H1 (cell line): ENCODE data around the gene PPP2R3A. TPM values are rescaled to one million over a fixed set of nuclear protein-coding genes. Genes with fewer than 3 reads are reported as not detected.

Experiments used
- CTCF ChIA-PET: fragments of 300-600 bp; sonication (Branson Sonifier 250); formaldehyde crosslinking; loops from one replicate; lab custom pipeline; 2021; ENCODE audit not compliant: partially characterized antibody; lab: Charles Lee
- POLR2A ChIA-PET: fragments of 300-600 bp; sonication (Branson Sonifier 250); formaldehyde crosslinking; loops from one replicate; lab custom pipeline; 2021; ENCODE audit warnings: inconsistent platforms; ENCODE audit not compliant: partially characterized antibody; lab: Charles Lee
- DNase-seq, 2 experiments: peaks; one replicate each; pipeline versions ENCODE4 v3.0.0 to v3.0.0-alpha.2; 2010 to 2022; ENCODE audit warnings: low spot score in 2 of 2, low read depth in 1 of 2, mixed read lengths in 1 of 2
- FAIRE-seq: peaks from 2 replicates; lab custom pipeline; 2011; peaks lifted over from hg19 to GRCh38; lab: Jason Lieb, UNC
- H2AFZ ChIP-seq: 2 replicates; pipeline ENCODE4 v1.8.1; 2012; ENCODE audit warnings: low read length, inconsistent platforms
- H2AK5ac ChIP-seq: 2 replicates; pipeline ENCODE4 v1.6.1; 2013; ENCODE audit warnings: low read depth, low read length
- H2BK120ac ChIP-seq: replicated peaks from 2 replicates; pipeline ENCODE3; 2013; ENCODE audit warnings: low read depth, low read length, inconsistent platforms
- H2BK12ac ChIP-seq: 2 replicates; pipeline ENCODE4 v1.6.1; 2013; ENCODE audit warnings: low read depth, low read length
- H2BK15ac ChIP-seq: 2 replicates; pipeline ENCODE4 v1.6.1; 2013; ENCODE audit warnings: low read length
- H2BK20ac ChIP-seq: 2 replicates; pipeline ENCODE4 v1.6.1; 2013; ENCODE audit warnings: low read length
- H2BK5ac ChIP-seq: 2 replicates; pipeline ENCODE4 v1.6.1; 2013; ENCODE audit warnings: low read depth, low read length
- H3K14ac ChIP-seq: 2 replicates; pipeline ENCODE4 v1.6.1; 2013; ENCODE audit warnings: inconsistent platforms; ENCODE audit not compliant: insufficient read length
- H3K18ac ChIP-seq: 2 replicates; pipeline ENCODE4 v1.6.1; 2013; ENCODE audit warnings: low read length; ENCODE audit errors: extremely low read depth
- H3K23ac ChIP-seq: 2 replicates; pipeline ENCODE4 v1.6.1; 2013; ENCODE audit warnings: inconsistent platforms; ENCODE audit not compliant: insufficient read length
- H3K23me2 ChIP-seq: 2 replicates; pipeline ENCODE4 v1.6.1; 2013; ENCODE audit warnings: low read depth, low read length
- H3K27ac ChIP-seq: 2 replicates; pipeline ENCODE4 v1.6.1; 2011; ENCODE audit warnings: low read depth, low read length, inconsistent platforms
- H3K27me3 ChIP-seq, 4 experiments: replicated peaks in 1 of 4; 1 replicate in 1 of 4; 2 replicates in 3 of 4; pipeline versions ENCODE4 v1.6.1 to v1.8.1; 2011 to 2013; ENCODE audit warnings: low read length in 3 of 4, mild to moderate bottlenecking in 3 of 4, inconsistent platforms in 2 of 4, mixed read lengths in 2 of 4, moderate library complexity in 1 of 4; ENCODE audit not compliant: control insufficient read depth in 3 of 4, insufficient read depth in 3 of 4; ENCODE audit errors: extremely low read depth in 1 of 4
- H3K36me3 ChIP-seq, 4 experiments: 2 replicates each; pipeline versions ENCODE4 v1.6.1 to v1.8.1; 2011 to 2013; ENCODE audit warnings: mild to moderate bottlenecking in 4 of 4, low read length in 3 of 4, moderate library complexity in 2 of 4, control low read depth in 1 of 4, inconsistent platforms in 1 of 4; ENCODE audit not compliant: insufficient read depth in 4 of 4, control insufficient read depth in 2 of 4
- H3K4ac ChIP-seq: replicated peaks from 2 replicates; pipeline ENCODE3; 2013; ENCODE audit warnings: low read length, low read depth, mixed read lengths, inconsistent platforms; ENCODE audit not compliant: insufficient read length
- H3K4me1 ChIP-seq, 4 experiments: replicated peaks in 1 of 4; 1 replicate in 1 of 4; 2 replicates in 3 of 4; pipeline versions ENCODE4 v1.6.1 to v1.8.1; 2011 to 2013; ENCODE audit warnings: low read length in 3 of 4, inconsistent platforms in 2 of 4, mixed read lengths in 1 of 4; ENCODE audit not compliant: insufficient read depth in 4 of 4, control insufficient read depth in 3 of 4
- H3K4me2 ChIP-seq, 2 experiments: 2 replicates each; pipeline versions ENCODE4 v1.6.1 to v1.8.1; 2011 to 2013; ENCODE audit warnings: low read depth in 2 of 2, low read length in 2 of 2, control low read depth in 1 of 2, inconsistent platforms in 1 of 2, mild to moderate bottlenecking in 1 of 2; ENCODE audit not compliant: insufficient read depth in 1 of 2
- H3K4me3 ChIP-seq, 4 experiments: fragments of 200-600, 300-600 bp in 1 of 4; sonication (generic), shearing (Covaris generic), sonication (Bioruptor Twin) in 1 of 4; 2 replicates each; pipeline versions ENCODE4 v1.5.1 to v1.8.1; 2011 to 2016; ENCODE audit warnings: low read length in 4 of 4, low read depth in 3 of 4, control low read depth in 2 of 4, inconsistent platforms in 2 of 4, mild to moderate bottlenecking in 2 of 4, mixed read lengths in 1 of 4, moderate library complexity in 1 of 4; ENCODE audit not compliant: insufficient read depth in 2 of 4; ENCODE audit errors: extremely low read depth in 1 of 4
- H3K56ac ChIP-seq: replicated peaks from 2 replicates; pipeline ENCODE3; 2013; ENCODE audit warnings: low read depth, mild to moderate bottlenecking, mixed read lengths, low read length, inconsistent platforms; ENCODE audit not compliant: insufficient read length
- H3K79me1 ChIP-seq: 2 replicates; pipeline ENCODE4 v1.6.1; 2013; ENCODE audit warnings: low read depth, low read length, control low read depth
- H3K79me2 ChIP-seq, 2 experiments: 2 replicates each; pipeline versions ENCODE4 v1.6.1 to v1.8.1; 2012 to 2013; ENCODE audit warnings: low read length in 2 of 2, mild to moderate bottlenecking in 2 of 2, inconsistent platforms in 1 of 2; ENCODE audit not compliant: insufficient read depth in 2 of 2, control insufficient read depth in 1 of 2
- H3K9ac ChIP-seq, 4 experiments: replicated peaks in 1 of 4; 1 replicate in 1 of 4; 2 replicates in 3 of 4; pipeline versions ENCODE4 v1.6.1 to v1.8.1; 2011 to 2013; ENCODE audit warnings: low read depth in 3 of 4, low read length in 3 of 4, control low read depth in 2 of 4, mild to moderate bottlenecking in 2 of 4, moderate library complexity in 2 of 4, inconsistent platforms in 1 of 4; ENCODE audit errors: extremely low read depth in 1 of 4
- H3K9me3 ChIP-seq, 2 experiments: 2 replicates each; pipeline versions ENCODE4 v1.6.1 to v1.8.1; 2012 to 2013; ENCODE audit warnings: mild to moderate bottlenecking in 2 of 2, moderate library complexity in 2 of 2, control low read depth in 1 of 2, inconsistent platforms in 1 of 2, low read depth in 1 of 2, low read length in 1 of 2, mixed read lengths in 1 of 2; ENCODE audit not compliant: insufficient read depth in 2 of 2
- H4K20me1 ChIP-seq, 2 experiments: replicated peaks in 1 of 2; 2 replicates each; pipeline versions ENCODE3 to v1.8.1; 2011 to 2013; ENCODE audit warnings: inconsistent platforms in 2 of 2, low read length in 2 of 2, mild to moderate bottlenecking in 1 of 2; ENCODE audit not compliant: insufficient read depth in 2 of 2, control insufficient read depth in 1 of 2
- H4K5ac ChIP-seq: 2 replicates; pipeline ENCODE4 v1.6.1; 2013; ENCODE audit warnings: low read length, low read depth, mixed read lengths, inconsistent platforms; ENCODE audit not compliant: insufficient read length
- H4K8ac ChIP-seq: 2 replicates; pipeline ENCODE4 v1.8.0; 2013; ENCODE audit warnings: mild to moderate bottlenecking, moderate library complexity, low read length, inconsistent platforms; ENCODE audit not compliant: insufficient read depth; ENCODE audit errors: extremely low read depth
- H4K91ac ChIP-seq: replicated peaks from 2 replicates; pipeline ENCODE3; 2013; ENCODE audit warnings: low read length, mixed read lengths, inconsistent platforms; ENCODE audit not compliant: insufficient read length
- CHD2 ChIP-seq: IDR thresholded peaks from 2 replicates; pipeline ENCODE4 v1.6.1; 2012; ENCODE audit warnings: low read length, improper control_type of control experiment
- FOSL1 ChIP-seq: IDR thresholded peaks from 2 replicates; pipeline ENCODE4 v1.6.1; 2011; ENCODE audit warnings: mild to moderate bottlenecking, low read depth, low read length, moderate library complexity; ENCODE audit not compliant: insufficient read depth
- GTF2F1 ChIP-seq: IDR thresholded peaks from 2 replicates; pipeline ENCODE4 v1.6.1; 2012; ENCODE audit warnings: low read depth, low read length, improper control_type of control experiment, borderline replicate concordance
- JUN ChIP-seq: IDR thresholded peaks from 2 replicates; pipeline ENCODE4 v1.6.1; 2011; ENCODE audit warnings: low read depth, mild to moderate bottlenecking, improper control_type of control experiment, low read length
- KDM4A ChIP-seq: IDR thresholded peaks from one replicate; pipeline ENCODE4 v1.7.1; 2012; ENCODE audit warnings: low read depth, mild to moderate bottlenecking, moderate library complexity, low read length, inconsistent platforms; ENCODE audit not compliant: severe bottlenecking
- KDM5A ChIP-seq: fragments of 200-600 bp; IDR thresholded peaks from 2 replicates; pipeline ENCODE4 v1.7.1; 2012; ENCODE audit warnings: mild to moderate bottlenecking, low read length, inconsistent platforms, mixed read lengths
- MAFK ChIP-seq: IDR thresholded peaks from 2 replicates; pipeline ENCODE4 v1.6.1; 2012; ENCODE audit warnings: low read depth, mild to moderate bottlenecking, improper control_type of control experiment, low read length
- POLR2A ChIP-seq, 2 experiments: IDR thresholded peaks; 1 replicate in 1 of 2; 2 replicates in 1 of 2; pipeline ENCODE4 v1.6.1; 2011; ENCODE audit warnings: low read depth in 2 of 2, low read length in 2 of 2, mild to moderate bottlenecking in 2 of 2; ENCODE audit errors: control extremely low read depth in 1 of 2
- TAF1 ChIP-seq: IDR thresholded peaks from 2 replicates; pipeline ENCODE4 v1.6.1; 2011; ENCODE audit warnings: mild to moderate bottlenecking, low read depth, low read length
- TAF7 ChIP-seq: optimal IDR thresholded peaks from 2 replicates; pipeline ENCODE3; 2011; ENCODE audit warnings: low read depth, mild to moderate bottlenecking, inconsistent platforms, low read length, moderate library complexity, borderline replicate concordance
- WGBS, 2 experiments: shearing (Covaris generic) in 1 of 2; methylation state at CpG; one replicate each; pipeline versions ENCODE4 v1.1.6 to v1.1.7; 2013 to 2015; ENCODE audit warnings: low lambda C conversion rate in 2 of 2, mixed read lengths in 2 of 2, inconsistent platforms in 1 of 2, low coverage in 1 of 2, missing lambda C conversion rate in 1 of 2; ENCODE audit not compliant: insufficient replicate concordance in 2 of 2, insufficient coverage in 1 of 2, insufficient read length in 1 of 2; ENCODE audit errors: extremely low coverage in 1 of 2, missing lambda C conversion rate in 1 of 2; 5-methylcytosine and 5-hydroxymethylcytosine counted together
- polyA plus RNA-seq, 7 experiments: library from polyadenylated mRNA; depleted of rRNA in 3 of 7; stranded (reverse) in 5 of 7; unstranded in 2 of 7; fragments of >200 nt in 5 of 7; fragments of 200-250 nt in 2 of 7; gene quantifications; 1 replicate in 5 of 7; 2 replicates in 1 of 7; 4 replicates in 1 of 7; pipeline versions ENCODE4 v1.2.1 to v1.2.3, GENCODE V29; 2011 to 2013; ENCODE audit warnings: missing spikeins in 2 of 7, mixed read lengths in 2 of 7
- total RNA-seq: library from RNA; stranded (reverse); fragmentation: NEBNext Ultra II Directional; extraction: Animal tissue kit (Norgen Biotek cat#: 25700); gene quantifications from 2 replicates; pipeline ENCODE4 v1.2.1, GENCODE V29; 2021
- TF ChIP-seq, protein P1 (sequence below), 3 experiments: IDR thresholded peaks; 1 replicate in 2 of 3; 2 replicates in 1 of 3; pipeline versions ENCODE4 v1.5.1 to v1.6.1; 2011; ENCODE audit warnings: low read length in 3 of 3, mild to moderate bottlenecking in 3 of 3, inconsistent platforms in 2 of 3, low read depth in 1 of 3, moderate library complexity in 1 of 3; ENCODE audit not compliant: insufficient read depth in 1 of 3; ENCODE audit errors: control extremely low read depth in 1 of 3

The PPP2R3A gene
- total and polyA plus RNA-seq, 2 of the 8 experiments (the other 6 are each of a cell fraction or from before 2014, with no cell fraction given) = 4.1 to 15.2 TPM

DNA sequence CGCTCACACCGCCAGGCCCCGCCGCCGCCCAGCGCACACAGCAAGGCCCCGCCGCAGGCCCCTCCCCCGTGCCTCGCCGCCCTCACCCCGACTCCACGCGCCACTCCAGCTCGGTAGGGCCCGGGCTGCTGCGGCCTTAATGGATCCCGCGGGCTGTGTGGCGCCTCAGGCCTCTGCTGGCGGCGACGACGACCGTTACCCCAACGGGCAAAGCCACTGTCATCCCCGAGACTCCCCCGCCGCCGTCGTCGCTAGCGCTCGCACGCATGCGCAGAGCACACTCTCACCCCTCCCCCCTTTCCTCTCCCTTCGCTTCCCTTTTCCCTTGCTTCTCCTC, 230.5 kb downstream of the PPP2R3A start, which contains the start of gene MSL2:
TSS of gene MSL2 (minus strand) at position 272 of the 337 bp plus-strand sequence. CDS start 1,222 bp downstream, outside the sequence.
- Histone ChIP-seq H3K14ac (peak within 1 kb of the TSS; percentile 81), H3K4ac (peak within 1 kb of the TSS; percentile 99), H4K5ac (peak within 1 kb of the TSS; percentile 97), H3K79me1 (peaks cover 2% of the 10 kb centered on the region; the same call in 1 of the 2 replicates), H3K79me2 (peaks cover 28 to 42% of the 10 kb centered on the region in 2 experiments), H2BK5ac (peak within 1 kb of the TSS; percentile 98), H3K56ac (peak within 1 kb of the TSS; percentile 99), H2AK5ac (no peak within 1 kb of the TSS), H3K4me1 (peaks cover 0 to 4% (median 0%) of the 10 kb centered on the region in 4 experiments; a peak in 1 of 7 replicates), H3K4me2 (peak within 1 kb of the TSS; percentile 89 to 95), H2AFZ (no peak within 1 kb of the TSS; the same call in 1 of the 2 replicates), H3K36me3 (no peaks in the 10 kb centered on the region), H3K9me3 (no peaks in the 10 kb centered on the region; a peak in 1 of 4 replicates), H3K4me3 (peak within 1 kb of the TSS; percentile 93 to 98 (median 94)), H3K23me2 (peaks cover 10% of the 10 kb centered on the region; the same call in 1 of the 2 replicates), H4K20me1 (peaks cover 20 to 26% of the 10 kb centered on the region in 2 experiments), H2BK120ac (peak within 1 kb of the TSS; percentile 99), H3K23ac (no peak within 1 kb of the TSS), H2BK15ac (peak within 1 kb of the TSS; percentile 98; the same call in 1 of the 2 replicates), H2BK12ac (peak within 1 kb of the TSS; percentile 99), H3K18ac (peak within 1 kb of the TSS; percentile 98), H4K91ac (peak within 1 kb of the TSS; percentile 99), H4K8ac (peak within 1 kb of the TSS; percentile 98), H3K27me3 (no peaks in the 10 kb centered on the region), H2BK20ac (no peak within 1 kb of the TSS), H3K27ac (peak within 1 kb of the TSS; percentile 97), H3K9ac (peak within 1 kb of the TSS; percentile 87 to 98 (median 95))
- no peak for DNase-seq
- FAIRE-seq = no peak
- ChIA-PET POLR2A (interaction anchor here (0.7 to 6.6 kb wide), 26 partner anchors 9 to 812 kb away, joined by 3 to 86 read pairs (median 4); partner anchors contain the start of genes PCCB and STAG1), CTCF (no interaction called here)
- whole genome bisulfite sequencing, 2 experiments = 0% methylated on average over 27 of the region's 37 CpGs; no CpG with 5 or more reads in 1 of the 2 experiments
- TF ChIP-seq GTF2F1 = no peak
- peak; percentile 15; the same call in 1 of the 2 replicates for TF ChIP-seq TAF1
- no peak for TF ChIP-seq FOSL1
- no peak for TF ChIP-seq MAFK
- peak; percentile 77 for TF ChIP-seq TAF7
- TF ChIP-seq KDM5A = no peak
- peak in 1 of 2 experiments; percentile 6; a peak in 2 of 3 replicates for TF ChIP-seq POLR2A (IDR thresholded peaks at IDR 0.05; ENCODE audit: control extremely low read depth in 1 of 2, low read depth in 2 of 2, low read length in 2 of 2)
- TF ChIP-seq JUN = no peak
- no peak for TF ChIP-seq CHD2
- TF ChIP-seq, protein P1, sequence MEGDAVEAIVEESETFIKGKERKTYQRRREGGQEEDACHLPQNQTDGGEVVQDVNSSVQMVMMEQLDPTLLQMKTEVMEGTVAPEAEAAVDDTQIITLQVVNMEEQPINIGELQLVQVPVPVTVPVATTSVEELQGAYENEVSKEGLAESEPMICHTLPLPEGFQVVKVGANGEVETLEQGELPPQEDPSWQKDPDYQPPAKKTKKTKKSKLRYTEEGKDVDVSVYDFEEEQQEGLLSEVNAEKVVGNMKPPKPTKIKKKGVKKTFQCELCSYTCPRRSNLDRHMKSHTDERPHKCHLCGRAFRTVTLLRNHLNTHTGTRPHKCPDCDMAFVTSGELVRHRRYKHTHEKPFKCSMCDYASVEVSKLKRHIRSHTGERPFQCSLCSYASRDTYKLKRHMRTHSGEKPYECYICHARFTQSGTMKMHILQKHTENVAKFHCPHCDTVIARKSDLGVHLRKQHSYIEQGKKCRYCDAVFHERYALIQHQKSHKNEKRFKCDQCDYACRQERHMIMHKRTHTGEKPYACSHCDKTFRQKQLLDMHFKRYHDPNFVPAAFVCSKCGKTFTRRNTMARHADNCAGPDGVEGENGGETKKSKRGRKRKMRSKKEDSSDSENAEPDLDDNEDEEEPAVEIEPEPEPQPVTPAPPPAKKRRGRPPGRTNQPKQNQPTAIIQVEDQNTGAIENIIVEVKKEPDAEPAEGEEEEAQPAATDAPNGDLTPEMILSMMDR (IDR thresholded peaks at IDR 0.05; ENCODE audit: control extremely low read depth in 1 of 3, insufficient read depth in 1 of 3, low read depth in 1 of 3, low read length in 3 of 3) = no peak
- no peak for TF ChIP-seq KDM4A
